K562 (cell line): ENCODE data around the gene CDK5R1. TPM values are rescaled to one million over a fixed set of nuclear protein-coding genes. Genes with fewer than 3 reads are reported as not detected.

Source experiments
- ATAC-seq: fragments of 200-7000 bp; cut with Tn5 transposase; 3 replicates; pipeline ENCODE4 v1.9.1; 2020; ENCODE audit warnings: moderate library complexity
- BruUV-seq: library from RNA; stranded (reverse); fragments of 400-500 nt; replicated peaks from 2 replicates; lab custom pipeline; 2021; lab: Mats Ljungman, UMichigan
- CTCF ChIA-PET: fragments of 300-600 bp; formaldehyde crosslinking; extraction: SDS; loops from one replicate; lab custom pipeline; 2021; ENCODE audit warnings: low intra/inter-chr PET ratio; lab: Yijun Ruan, JAX
- POLR2A ChIA-PET: fragments of 300-600, 350-650 bp; sonication (Branson Sonifier 250); formaldehyde crosslinking; extraction: SDS; loops from one replicate; lab custom pipeline; 2021; ENCODE audit warnings: antibody characterized with exemption, inconsistent platforms; lab: Yijun Ruan, JAX
- DNase-seq, 4 experiments: peaks; one replicate each; pipeline versions ENCODE4 v3.0.0 to v3.0.0-alpha.2; 2011 to 2018; ENCODE audit warnings: low spot score in 3 of 4, mixed read lengths in 3 of 4; ENCODE audit errors: extremely low read depth in 1 of 4
- FAIRE-seq: peaks from 2 replicates; lab custom pipeline; 2011; peaks lifted over from hg19 to GRCh38; lab: Jason Lieb, UNC
- H2AFZ ChIP-seq: 2 replicates; pipeline ENCODE4 v1.6.0; 2011; ENCODE audit warnings: low read depth, low read length, control low read depth, inconsistent platforms
- H3K27ac ChIP-seq: fragments of 200-600 bp; 3 replicates; pipeline ENCODE4 v1.8.0; 2011; ENCODE audit warnings: low read depth, mild to moderate bottlenecking, control low read depth, inconsistent platforms, low read length, moderate library complexity, mixed read lengths; ENCODE audit errors: extremely low read depth
- H3K27me3 ChIP-seq, 2 experiments: fragments of 300-600 bp in 1 of 2; 2 replicates in 1 of 2; 3 replicates in 1 of 2; pipeline versions ENCODE4 v1.6.0 to v1.8.0; 2011; ENCODE audit warnings: inconsistent platforms in 2 of 2, low read length in 2 of 2, mild to moderate bottlenecking in 1 of 2, mixed read lengths in 1 of 2, moderate library complexity in 1 of 2; ENCODE audit not compliant: control insufficient read depth in 2 of 2, insufficient read depth in 2 of 2
- H3K36me3 ChIP-seq: fragments of 300-600 bp; 3 replicates; pipeline ENCODE4 v1.8.0; 2011; ENCODE audit warnings: mild to moderate bottlenecking, low read length, inconsistent platforms; ENCODE audit not compliant: control insufficient read depth, insufficient read depth
- H3K4me1 ChIP-seq, 2 experiments: fragments of 200-600 bp in 1 of 2; replicated peaks in 1 of 2; 2 replicates in 1 of 2; 3 replicates in 1 of 2; pipeline versions ENCODE4 v1.5.1 to v1.8.0; 2011; ENCODE audit warnings: inconsistent platforms in 2 of 2, low read length in 2 of 2, mild to moderate bottlenecking in 1 of 2, mixed read lengths in 1 of 2, moderate library complexity in 1 of 2; ENCODE audit not compliant: control insufficient read depth in 2 of 2, insufficient read depth in 2 of 2
- H3K4me2 ChIP-seq: 2 replicates; pipeline ENCODE4 v1.6.1; 2011; ENCODE audit warnings: low read length, control low read depth, inconsistent platforms, mixed read lengths; ENCODE audit not compliant: insufficient read depth
- H3K4me3 ChIP-seq: fragments of 200-600 bp; sonication (generic), shearing (Covaris generic); 2 replicates; pipeline ENCODE4 v1.5.1; 2016; ENCODE audit warnings: control low read depth, inconsistent platforms
- H3K79me2 ChIP-seq: fragments of 200-600 bp; 3 replicates; pipeline ENCODE4 v1.8.0; 2011; ENCODE audit warnings: low read length, inconsistent platforms; ENCODE audit not compliant: control insufficient read depth, insufficient read depth
- H3K9ac ChIP-seq, 2 experiments: 2 replicates each; pipeline versions ENCODE4 v1.6.0 to v1.6.1; 2011; ENCODE audit warnings: low read depth in 2 of 2, low read length in 2 of 2, control low read depth in 1 of 2, inconsistent platforms in 1 of 2, mild to moderate bottlenecking in 1 of 2, mixed read lengths in 1 of 2; ENCODE audit not compliant: insufficient read depth in 1 of 2
- H3K9me1 ChIP-seq: one replicate; pipeline ENCODE4 v1.6.0; 2011; ENCODE audit warnings: inconsistent platforms, mild to moderate bottlenecking, low read length, moderate library complexity; ENCODE audit not compliant: control insufficient read depth, insufficient read depth
- H3K9me3 ChIP-seq: replicated peaks from 2 replicates; pipeline ENCODE4 v1.5.1; 2011; ENCODE audit warnings: low read depth, low read length, inconsistent platforms; ENCODE audit not compliant: control insufficient read depth, insufficient read depth
- H4K20me1 ChIP-seq: replicated peaks from 2 replicates; pipeline ENCODE4 v1.6.1; 2011; ENCODE audit warnings: low read length, inconsistent platforms, mixed read lengths; ENCODE audit not compliant: control insufficient read depth, insufficient read depth
- CGGBP1 ChIP-seq: fragments of 250-450 bp; sonication (Bioruptor Pico); IDR thresholded peaks from 2 replicates; pipeline ENCODE4 v1.9.0; 2021; ENCODE audit warnings: mild to moderate bottlenecking
- EWSR1 ChIP-seq: fragments of 450-650 bp; IDR thresholded peaks from 2 replicates; pipeline ENCODE4 v1.6.1; 2018; ENCODE audit warnings: borderline replicate concordance, mild to moderate bottlenecking, low read depth, moderate library complexity; ENCODE audit not compliant: partially characterized antibody
- HNRNPK ChIP-seq: fragments of 200-400 bp; formaldehyde crosslinking; IDR thresholded peaks from one replicate; pipeline ENCODE4 v1.6.1; 2018; ENCODE audit warnings: mild to moderate bottlenecking, low read depth, low read length; ENCODE audit not compliant: poor library complexity, severe bottlenecking
- IRF1 ChIP-seq: sonication (generic); formaldehyde crosslinking; IDR thresholded peaks from 2 replicates; pipeline ENCODE4 v1.8.0; 2022; ENCODE audit warnings: missing genetic modification reagents, mild to moderate bottlenecking, borderline replicate concordance
- MCM5 ChIP-seq: fragments of 450-650 bp; IDR thresholded peaks from 2 replicates; pipeline ENCODE4 v1.6.1; 2016; ENCODE audit warnings: low read depth
- PBX2 ChIP-seq, 2 experiments: IDR thresholded peaks in 1 of 2; conservative IDR thresholded peaks in 1 of 2; 2 replicates each; pipeline ENCODE4 v1.6.1; 2016; ENCODE audit warnings: low read depth in 2 of 2, mild to moderate bottlenecking in 1 of 2, missing compliant biosample characterization in 1 of 2, missing genetic modification characterization in 1 of 2, moderate library complexity in 1 of 2
- PHB2 ChIP-seq: fragments of 450-650 bp; IDR thresholded peaks from 2 replicates; pipeline ENCODE4 v1.6.1; 2017; ENCODE audit warnings: low read depth
- PTRF ChIP-seq: fragments of 450-650 bp; IDR thresholded peaks from 2 replicates; pipeline ENCODE4 v1.6.1; 2016; ENCODE audit warnings: mild to moderate bottlenecking, missing genetic modification characterization, missing compliant biosample characterization
- SRSF1 ChIP-seq: fragments of 200-400 bp; formaldehyde crosslinking; IDR thresholded peaks from 2 replicates; pipeline ENCODE4 v1.6.1; 2017; ENCODE audit warnings: mild to moderate bottlenecking, low read depth, low read length, moderate library complexity
- ZBTB26 ChIP-seq: fragments of 450-650 bp; formaldehyde crosslinking; IDR thresholded peaks from 2 replicates; pipeline ENCODE4 v1.4.0; 2022; ENCODE audit warnings: missing genetic modification characterization
- ZHX1 ChIP-seq: fragments of 150-350 bp; conservative IDR thresholded peaks from 2 replicates; pipeline ENCODE4 v1.6.1; 2014; ENCODE audit warnings: low read length
- ZNF239 ChIP-seq: fragments of 250-450 bp; sonication (Bioruptor Pico); IDR thresholded peaks from 2 replicates; pipeline ENCODE4 v1.4.0; 2020; ENCODE audit warnings: mild to moderate bottlenecking
- ZNF76 ChIP-seq: fragments of 250-450 bp; sonication (Bioruptor Pico); IDR thresholded peaks from 2 replicates; pipeline ENCODE4 v1.4.0; 2020; ENCODE audit warnings: mild to moderate bottlenecking, moderate library complexity, borderline replicate concordance
- ZNF780A ChIP-seq: fragments of 250-450 bp; sonication (Bioruptor Pico); IDR thresholded peaks from 2 replicates; pipeline ENCODE4 v1.5.0; 2021; ENCODE audit warnings: mild to moderate bottlenecking
- WGBS: fragments of 100-300 bp; shearing (Covaris generic); methylation state at CpG from one replicate; pipeline ENCODE4 v1.1.6; 2016; ENCODE audit warnings: low coverage, mixed read lengths; ENCODE audit not compliant: insufficient coverage; ENCODE audit errors: missing lambda C conversion rate; 5-methylcytosine and 5-hydroxymethylcytosine counted together
- in situ Hi-C: fragments of 300-500 bp; cut with MboI; formaldehyde crosslinking; loops from 4 replicates; pipeline ENCODE4 v1.15.0; 2018; ENCODE audit warnings: inconsistent platforms, mixed read lengths
- intact Hi-C: fragments of 100-400 bp; cut with micrococcal nuclease; formaldehyde crosslinking; loops from 2 replicates; pipeline ENCODE4 v1.14.2; 2022
- polyA plus RNA-seq, 8 experiments: library from polyadenylated mRNA; depleted of rRNA in 4 of 8; stranded (reverse) in 5 of 8; unstranded in 3 of 8; fragments of >200 nt; fragmentation: Nextera tagmentation in 2 of 8; fragmentation: Illumina TruSeq in 1 of 8; extraction: Ambion mirVana in 2 of 8; extraction: Trizol in 1 of 8; gene quantifications; 2 replicates each; pipeline versions ENCODE4 v1.2.1 to v1.2.3, GENCODE V29; 2011 to 2014; ENCODE audit warnings: inconsistent platforms in 1 of 8, missing spikeins in 1 of 8
- total RNA-seq, 7 experiments: library from RNA; depleted of rRNA in 6 of 7; stranded (reverse); fragments of >200 nt in 6 of 7; fragmentation: Illumina TruSeq in 2 of 7; extraction: Trizol in 2 of 7; gene quantifications; 2 replicates each; pipeline versions ENCODE4 v1.2.1 to v1.2.3, GENCODE V29; 2011 to 2021; ENCODE audit warnings: low replicate concordance in 1 of 7

Gene CDK5R1
- total and polyA plus RNA-seq, 9 of the 15 experiments (the other 6 are each of a cell fraction or from before 2014, with no cell fraction given) = 0.10 to 4.8 (median 2.3) TPM

- Histone ChIP-seq H4K20me1 (no peaks in the 10 kb centered on the region), H3K4me2 (no peak overlapping the region), H3K36me3 (peaks cover 93% of the 10 kb centered on the region), H3K4me3 (no peak overlapping the region), H3K9ac (no peak overlapping the region), H3K9me3 (no peaks in the 10 kb centered on the region), H3K9me1 (no peaks in the 10 kb centered on the region), H3K4me1 (no peaks in the 10 kb centered on the region), H3K27ac (no peak overlapping the region), H3K79me2 (peaks cover 45% of the 10 kb centered on the region), H3K27me3 (no peaks in the 10 kb centered on the region), H2AFZ (no peak overlapping the region)
- in situ Hi-C loops (loop anchor here (5.0 kb wide), 1 partner anchor 284 kb away; no protein-coding TSS in a partner anchor), intact Hi-C loops (no loop called here)
- ChIA-PET POLR2A (interaction anchor here (0.6 kb wide), 1 partner anchor 197 kb away, joined by 3 read pairs; no protein-coding TSS in a partner anchor), CTCF (no interaction called here)
- BruUV-seq = no TSS peak
- TF ChIP-seq MCM5 (no peak), ZBTB26 (CRISPR knock-in tag) (no peak), CGGBP1 (no peak), HNRNPK (no peak), ZNF239 (CRISPR knock-in tag) (no peak), SRSF1 (no peak), ZHX1 (no peak), EWSR1 (no peak), PBX2 (CRISPR knock-in tag; IDR thresholded peaks at IDR 0.05; ENCODE audit: low read depth) (no peak), PBX2 (tag; conservative IDR thresholded peaks at IDR 0.05; ENCODE audit: low read depth) (no peak), PTRF (tag) (no peak), IRF1 (CRISPR knock-in tag) (no peak), PHB2 (no peak), ZNF76 (no peak), ZNF780A (no peak)
- FAIRE-seq (no peak), DNase-seq (no peak), ATAC-seq (no peak)
- 98% methylated on average over 7 of the region's 7 CpGs for WGBS
These were observed 18.8 kb upstream of the CDK5R1 start for GRCh38 chr17:32467949-32468348.
